ENCODE measurements around the gene FOXP2. TPM values are rescaled to one million over a fixed set of nuclear protein-coding genes. Genes with fewer than 3 reads are reported as not detected.

The FOXP2 gene
- total RNA-seq, 2 donors from 2014 or later: 15.5 to 16.6 TPM

GRCh38 chr7:114741911-114742310 lies 327.3 kb downstream of the FOXP2 start:
- H3K27ac ChIP-seq: no peak overlapping the region
- intact Hi-C loops (cut with DNase I): no loop called here
- ATAC-seq: no peak
- TF ChIP-seq CTCF (IDR thresholded peaks at IDR 0.05) (no peak), POLR2A (IDR thresholded peaks at IDR 0.05) (no peak)
- H3K9me3 ChIP-seq: no peaks in the 10 kb centered on the region
- DNase-seq: no peak
- H3K4me3 ChIP-seq: no peak overlapping the region
- WGBS, 2 donors: 90 to 93% methylated on average over 1 of the region's 1 CpG
- no peaks in the 10 kb centered on the region for H3K4me1 ChIP-seq
- H3K36me3 ChIP-seq (replicated peaks in 1 of 2; ENCODE audit: insufficient read depth in 1 of 2, low read depth in 2 of 2): no peaks in the 10 kb centered on the region
- no peaks in the 10 kb centered on the region for H3K27me3 ChIP-seq

Small RNA genes within 50 kb of the gene (microRNA-seq; reads per million reads assigned to microRNA genes)
- gene MIR3666 (ENCODE audit: borderline number of aligned reads in 2 of 2, borderline replicate concordance in 2 of 2): 0 reads per million in 2 donors

Small RNA genes within 50 kb of the gene (small RNA-seq; reads per million reads assigned to genes)
- not detected for gene MIR3666
- gene RNA5SP238: not detected
